Suprapubic skin (tissue), 3 donors: Measurements from ENCODE around the gene CFAP92.

Experiments used
- POLR2A ChIP-seq, 2 donors: fragments of 450-650 bp; IDR thresholded peaks; one replicate each; pipeline ENCODE4 v1.6.1; 2017; ENCODE audit warnings: antibody characterized with exemption in 2 of 2, mild to moderate bottlenecking in 2 of 2, moderate library complexity in 2 of 2
- TF ChIP-seq, protein P1 (sequence below), 2 donors: fragments of 200-600 bp in 1 of 2; fragments of 450-650 bp in 1 of 2; sonication (generic) in 1 of 2; IDR thresholded peaks; one replicate each; pipeline ENCODE4 v1.5.1; 2016 to 2019; ENCODE audit warnings: antibody characterized with exemption in 2 of 2, mild to moderate bottlenecking in 1 of 2, moderate library complexity in 1 of 2

DNA sequence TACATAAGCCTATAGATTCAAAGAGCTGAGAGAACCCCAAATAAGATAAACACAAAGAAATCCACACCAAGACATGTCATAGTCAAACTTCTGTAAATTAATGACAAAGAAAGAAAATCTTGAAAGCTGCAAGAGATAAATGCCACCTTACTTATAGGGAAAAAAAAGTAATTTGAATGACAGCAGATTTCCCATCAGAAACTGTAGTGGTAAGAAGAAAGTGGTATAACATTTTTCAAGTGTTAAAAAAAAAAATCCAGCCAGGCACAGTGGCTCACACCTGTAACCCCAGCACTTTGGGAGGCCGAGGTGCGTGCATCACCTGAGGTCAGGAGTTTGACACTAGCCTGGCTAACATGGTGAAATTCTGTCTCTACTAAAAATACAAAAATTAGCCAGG, 37.4 kb downstream of the CFAP92 start:
- TF ChIP-seq, protein P1, sequence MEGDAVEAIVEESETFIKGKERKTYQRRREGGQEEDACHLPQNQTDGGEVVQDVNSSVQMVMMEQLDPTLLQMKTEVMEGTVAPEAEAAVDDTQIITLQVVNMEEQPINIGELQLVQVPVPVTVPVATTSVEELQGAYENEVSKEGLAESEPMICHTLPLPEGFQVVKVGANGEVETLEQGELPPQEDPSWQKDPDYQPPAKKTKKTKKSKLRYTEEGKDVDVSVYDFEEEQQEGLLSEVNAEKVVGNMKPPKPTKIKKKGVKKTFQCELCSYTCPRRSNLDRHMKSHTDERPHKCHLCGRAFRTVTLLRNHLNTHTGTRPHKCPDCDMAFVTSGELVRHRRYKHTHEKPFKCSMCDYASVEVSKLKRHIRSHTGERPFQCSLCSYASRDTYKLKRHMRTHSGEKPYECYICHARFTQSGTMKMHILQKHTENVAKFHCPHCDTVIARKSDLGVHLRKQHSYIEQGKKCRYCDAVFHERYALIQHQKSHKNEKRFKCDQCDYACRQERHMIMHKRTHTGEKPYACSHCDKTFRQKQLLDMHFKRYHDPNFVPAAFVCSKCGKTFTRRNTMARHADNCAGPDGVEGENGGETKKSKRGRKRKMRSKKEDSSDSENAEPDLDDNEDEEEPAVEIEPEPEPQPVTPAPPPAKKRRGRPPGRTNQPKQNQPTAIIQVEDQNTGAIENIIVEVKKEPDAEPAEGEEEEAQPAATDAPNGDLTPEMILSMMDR (IDR thresholded peaks at IDR 0.05), result no peak
- TF ChIP-seq POLR2A (IDR thresholded peaks at IDR 0.05), result no peak
